ENCODE data around the gene HIP1.

HIP1 gene

GRCh38 chr7:75669579-75669978, 69.2 kb downstream of the HIP1 start:
- no peak for DNase-seq (ENCODE audit: low read depth)

GRCh38 chr7:75667938-75668337, 70.8 kb downstream of the HIP1 start:
- no peak for DNase-seq (ENCODE audit: low read depth)

- DNase-seq (ENCODE audit: low read depth) = no peak
Observed at GRCh38 chr7:75663302-75663907, 75.3 kb downstream of the HIP1 start.

- no peak for DNase-seq (ENCODE audit: low read depth)
Observed at GRCh38 chr7:75662579-75663301, 76.0 kb downstream of the HIP1 start.

GRCh38 chr7:75660566-75661215, 78.0 kb downstream of the HIP1 start:
- DNase-seq (ENCODE audit: low read depth) = no peak

GRCh38 chr7:75658802-75659201, 79.9 kb downstream of the HIP1 start:
- no peak for DNase-seq (ENCODE audit: low read depth)

GRCh38 chr7:75658369-75658768, 80.4 kb downstream of the HIP1 start:
- DNase-seq (ENCODE audit: low read depth) = no peak

- no peak for DNase-seq (ENCODE audit: low read depth)
Observed at GRCh38 chr7:75657866-75658265, 80.9 kb downstream of the HIP1 start.

- no peak for DNase-seq (ENCODE audit: low read depth)
Observed at GRCh38 chr7:75656740-75657139, 82.0 kb downstream of the HIP1 start.

GRCh38 chr7:75655536-75655935, 83.2 kb downstream of the HIP1 start:
- DNase-seq (ENCODE audit: low read depth) = no peak

- DNase-seq (ENCODE audit: low read depth) = no peak
Observed at GRCh38 chr7:75654855-75655254, 83.9 kb downstream of the HIP1 start.

- DNase-seq (ENCODE audit: low read depth) = no peak
Observed at GRCh38 chr7:75653651-75654050, 85.1 kb downstream of the HIP1 start.

- no peak for DNase-seq (ENCODE audit: low read depth)
Observed at GRCh38 chr7:75652788-75653187, 86.0 kb downstream of the HIP1 start.

GRCh38 chr7:75650681-75651080, 88.1 kb downstream of the HIP1 start:
- no peak for DNase-seq (ENCODE audit: low read depth)

- no peak for DNase-seq (ENCODE audit: low read depth)
Observed at GRCh38 chr7:75650062-75650461, 88.7 kb downstream of the HIP1 start.

GRCh38 chr7:75649462-75649861, 89.3 kb downstream of the HIP1 start:
- DNase-seq (ENCODE audit: low read depth) = no peak

GRCh38 chr7:75647709-75648438, 90.9 kb downstream of the HIP1 start:
- no peak for DNase-seq (ENCODE audit: low read depth)

- DNase-seq (ENCODE audit: low read depth) = no peak
Observed at GRCh38 chr7:75646571-75647102, 92.1 kb downstream of the HIP1 start.

GRCh38 chr7:75645570-75645969, 93.2 kb downstream of the HIP1 start:
- DNase-seq (ENCODE audit: low read depth) = no peak

- no peak for DNase-seq (ENCODE audit: low read depth)
Observed at GRCh38 chr7:75644589-75644988, 94.2 kb downstream of the HIP1 start.

- DNase-seq (ENCODE audit: low read depth) = no peak
Observed at GRCh38 chr7:75642810-75643486, 95.8 kb downstream of the HIP1 start.

GRCh38 chr7:75640201-75640600, 98.5 kb downstream of the HIP1 start:
- no peak for DNase-seq (ENCODE audit: low read depth)
